ENCODE measurements around the gene SLC39A13.

Gene SLC39A13

DNA sequence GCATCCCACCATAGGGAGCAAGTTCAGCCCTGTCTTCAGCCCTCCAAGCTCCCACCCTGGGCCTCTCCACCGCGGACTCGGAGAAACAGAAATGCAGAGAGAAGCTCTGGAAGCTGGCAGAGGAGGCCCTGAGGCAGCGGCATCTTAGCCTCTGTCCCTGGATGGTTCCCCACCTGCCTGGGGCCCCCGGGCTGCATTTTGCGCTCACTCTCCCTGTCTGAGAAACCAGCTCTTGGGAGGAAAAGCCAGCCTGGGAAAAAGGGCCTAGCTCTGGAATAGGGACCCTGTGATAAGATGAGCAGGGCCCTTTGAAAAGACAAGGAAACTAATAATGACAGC lies 18.0 kb upstream of the SLC39A13 start:
- H3K27ac ChIP-seq (ENCODE audit: low read length) = no peak overlapping the region
- H4K20me1 ChIP-seq (ENCODE audit: insufficient read depth, low read length) = no peaks in the 10 kb centered on the region
- no peak overlapping the region for H3K4me2 ChIP-seq (ENCODE audit: low read depth, low read length)
- H2AFZ ChIP-seq (ENCODE audit: low read length) = no peak overlapping the region
- TF ChIP-seq EZH2 (optimal IDR thresholded peaks at IDR 0.05; ENCODE audit: low read depth, low read length) (no peak), EZH2phosphoT487 (IDR thresholded peaks at IDR 0.05; ENCODE audit: low read length) (no peak)
- TF ChIP-seq, protein P1, sequence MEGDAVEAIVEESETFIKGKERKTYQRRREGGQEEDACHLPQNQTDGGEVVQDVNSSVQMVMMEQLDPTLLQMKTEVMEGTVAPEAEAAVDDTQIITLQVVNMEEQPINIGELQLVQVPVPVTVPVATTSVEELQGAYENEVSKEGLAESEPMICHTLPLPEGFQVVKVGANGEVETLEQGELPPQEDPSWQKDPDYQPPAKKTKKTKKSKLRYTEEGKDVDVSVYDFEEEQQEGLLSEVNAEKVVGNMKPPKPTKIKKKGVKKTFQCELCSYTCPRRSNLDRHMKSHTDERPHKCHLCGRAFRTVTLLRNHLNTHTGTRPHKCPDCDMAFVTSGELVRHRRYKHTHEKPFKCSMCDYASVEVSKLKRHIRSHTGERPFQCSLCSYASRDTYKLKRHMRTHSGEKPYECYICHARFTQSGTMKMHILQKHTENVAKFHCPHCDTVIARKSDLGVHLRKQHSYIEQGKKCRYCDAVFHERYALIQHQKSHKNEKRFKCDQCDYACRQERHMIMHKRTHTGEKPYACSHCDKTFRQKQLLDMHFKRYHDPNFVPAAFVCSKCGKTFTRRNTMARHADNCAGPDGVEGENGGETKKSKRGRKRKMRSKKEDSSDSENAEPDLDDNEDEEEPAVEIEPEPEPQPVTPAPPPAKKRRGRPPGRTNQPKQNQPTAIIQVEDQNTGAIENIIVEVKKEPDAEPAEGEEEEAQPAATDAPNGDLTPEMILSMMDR (IDR thresholded peaks at IDR 0.05; ENCODE audit: low read length) = no peak
- H3K4me3 ChIP-seq (ENCODE audit: low read length) = no peak overlapping the region
- no peaks in the 10 kb centered on the region for H3F3A ChIP-seq (ENCODE audit: insufficient read depth, low read length)
- no peaks in the 10 kb centered on the region for H3K36me3 ChIP-seq (replicated peaks; ENCODE audit: insufficient read depth, low read length)
- H3K9me3 ChIP-seq (replicated peaks; ENCODE audit: insufficient read depth, low read length) = no peaks in the 10 kb centered on the region
- no peak overlapping the region for H3K9ac ChIP-seq (ENCODE audit: low read length)
- DNase-seq = no peak
- H3K79me2 ChIP-seq (ENCODE audit: low read length) = no peaks in the 10 kb centered on the region
- no peaks in the 10 kb centered on the region for H3K27me3 ChIP-seq (replicated peaks; ENCODE audit: insufficient read depth, low read length)
- H3K4me1 ChIP-seq (ENCODE audit: low read length) = peaks cover 30% of the 10 kb centered on the region
- H3K9me2 ChIP-seq (replicated peaks; ENCODE audit: insufficient read depth, low read length) = no peaks in the 10 kb centered on the region

DNA sequence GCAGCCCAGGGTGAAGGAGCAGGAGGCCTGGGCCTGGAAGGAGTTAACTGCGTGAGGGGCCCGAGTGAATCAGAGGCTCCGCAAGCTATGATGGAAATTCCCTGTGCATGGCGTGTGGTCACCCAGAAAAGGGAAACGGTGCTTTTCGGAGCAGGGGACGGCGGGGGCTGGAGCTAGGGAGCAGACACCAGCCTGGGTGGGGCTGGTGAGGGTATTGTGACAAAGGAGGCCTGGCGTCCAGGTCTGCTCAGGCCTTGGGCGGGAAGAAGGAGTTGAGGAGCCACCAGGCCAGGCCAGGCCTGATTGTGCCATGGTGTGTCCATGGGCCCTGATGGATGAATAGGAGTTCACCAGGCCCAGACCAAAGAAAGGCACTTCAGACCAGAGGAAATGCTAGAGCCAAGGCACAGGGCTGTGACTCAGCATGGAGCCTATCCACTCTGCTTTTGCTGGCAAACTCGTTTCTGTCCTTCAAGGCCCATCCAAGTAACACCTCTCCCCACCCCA lies 17.3 kb upstream of the SLC39A13 start:
- Histone ChIP-seq H3K9me3 (replicated peaks; ENCODE audit: insufficient read depth, low read length) (no peaks in the 10 kb centered on the region), H3K4me2 (ENCODE audit: low read depth, low read length) (no peak overlapping the region), H2AFZ (ENCODE audit: low read length) (no peak overlapping the region), H3K9me2 (replicated peaks; ENCODE audit: insufficient read depth, low read length) (no peaks in the 10 kb centered on the region), H3F3A (ENCODE audit: insufficient read depth, low read length) (no peaks in the 10 kb centered on the region), H3K4me1 (ENCODE audit: low read length) (peaks cover 31% of the 10 kb centered on the region), H3K9ac (ENCODE audit: low read length) (no peak overlapping the region), H3K27me3 (replicated peaks; ENCODE audit: insufficient read depth, low read length) (no peaks in the 10 kb centered on the region), H3K27ac (ENCODE audit: low read length) (no peak overlapping the region), H3K79me2 (ENCODE audit: low read length) (no peaks in the 10 kb centered on the region), H3K36me3 (replicated peaks; ENCODE audit: insufficient read depth, low read length) (no peaks in the 10 kb centered on the region), H3K4me3 (ENCODE audit: low read length) (no peak overlapping the region), H4K20me1 (ENCODE audit: insufficient read depth, low read length) (no peaks in the 10 kb centered on the region)
- TF ChIP-seq, protein P1 (IDR thresholded peaks at IDR 0.05; ENCODE audit: low read length) = no peak
- DNase-seq = no peak

DNA sequence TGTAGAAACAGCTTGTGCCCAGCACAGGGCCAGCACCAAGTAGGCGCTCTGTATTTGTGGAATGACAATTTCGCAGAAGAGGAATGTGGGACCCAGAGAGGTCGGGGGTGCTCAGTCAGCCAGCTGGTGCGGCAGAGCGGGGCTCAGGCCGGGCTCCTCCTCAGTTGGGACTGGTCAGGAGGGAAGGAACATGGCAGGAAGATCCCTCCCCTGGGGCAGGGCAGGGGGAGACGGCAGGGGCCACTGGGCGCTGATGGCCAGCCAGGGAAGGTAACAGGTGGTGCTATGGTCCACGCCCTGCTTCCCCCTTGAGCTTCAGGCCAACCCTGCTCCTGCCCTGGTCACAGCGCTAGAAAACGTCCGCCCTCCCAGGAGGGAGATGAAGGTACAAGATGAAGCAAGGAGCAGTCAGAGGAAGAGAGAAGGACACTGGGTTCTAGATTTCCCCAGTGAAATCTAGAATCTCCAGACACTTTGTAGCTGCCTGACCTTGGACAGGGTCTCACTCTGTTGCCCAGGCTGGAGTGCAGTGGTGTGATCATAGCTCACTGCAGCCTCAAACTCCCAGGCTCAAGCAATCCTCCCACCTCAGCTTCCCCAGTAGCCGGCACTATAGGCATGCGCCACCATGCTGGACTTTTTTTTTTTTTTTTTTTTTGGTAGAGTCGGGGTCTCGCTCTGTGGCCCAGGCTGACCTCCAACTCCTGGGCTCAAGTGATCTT lies 16.5 kb upstream of the SLC39A13 start:
- H3K4me3 ChIP-seq (ENCODE audit: low read length) = no peak overlapping the region
- no peaks in the 10 kb centered on the region for H3K9me3 ChIP-seq (replicated peaks; ENCODE audit: insufficient read depth, low read length)
- TF ChIP-seq, protein P1 (IDR thresholded peaks at IDR 0.05; ENCODE audit: low read length) = no peak
- TF ChIP-seq EZH2 (optimal IDR thresholded peaks at IDR 0.05; ENCODE audit: low read depth, low read length) = no peak
- TF ChIP-seq EZH2phosphoT487 (IDR thresholded peaks at IDR 0.05; ENCODE audit: low read length) = no peak
- H3K27ac ChIP-seq (ENCODE audit: low read length) = no peak overlapping the region
- no peaks in the 10 kb centered on the region for H3F3A ChIP-seq (ENCODE audit: insufficient read depth, low read length)
- no peaks in the 10 kb centered on the region for H3K27me3 ChIP-seq (replicated peaks; ENCODE audit: insufficient read depth, low read length)
- no peak for DNase-seq
- no peak overlapping the region for H3K4me2 ChIP-seq (ENCODE audit: low read depth, low read length)
- H3K4me1 ChIP-seq (ENCODE audit: low read length) = peaks cover 31% of the 10 kb centered on the region
- H2AFZ ChIP-seq (ENCODE audit: low read length) = no peak overlapping the region
- no peaks in the 10 kb centered on the region for H4K20me1 ChIP-seq (ENCODE audit: insufficient read depth, low read length)
- H3K9me2 ChIP-seq (replicated peaks; ENCODE audit: insufficient read depth, low read length) = no peaks in the 10 kb centered on the region
- no peaks in the 10 kb centered on the region for H3K79me2 ChIP-seq (ENCODE audit: low read length)
- H3K36me3 ChIP-seq (replicated peaks; ENCODE audit: insufficient read depth, low read length) = no peaks in the 10 kb centered on the region
- H3K9ac ChIP-seq (ENCODE audit: low read length) = no peak overlapping the region
